Suprapubic skin (tissue), 4 donors: ENCODE data around the gene NACA2.

Experiments used
- CTCF ChIP-seq, 2 donors: fragments of 200-600 bp in 1 of 2; fragments of 450-650 bp in 1 of 2; sonication (generic) in 1 of 2; IDR thresholded peaks; one replicate each; pipeline ENCODE4 v1.5.1; 2016 to 2019; ENCODE audit warnings: antibody characterized with exemption in 2 of 2, mild to moderate bottlenecking in 1 of 2, moderate library complexity in 1 of 2
- EP300 ChIP-seq: sonication (generic); formaldehyde crosslinking; IDR thresholded peaks from one replicate; pipeline ENCODE4 v1.6.1; 2017; ENCODE audit warnings: antibody characterized with exemption
- POLR2A ChIP-seq, 2 donors: fragments of 450-650 bp; IDR thresholded peaks; one replicate each; pipeline ENCODE4 v1.6.1; 2017; ENCODE audit warnings: antibody characterized with exemption in 2 of 2, mild to moderate bottlenecking in 2 of 2, moderate library complexity in 2 of 2
- POLR2AphosphoS5 ChIP-seq, 3 donors: sonication (generic); formaldehyde crosslinking; IDR thresholded peaks; one replicate each; pipeline ENCODE4 v1.6.1; 2017; ENCODE audit warnings: antibody characterized with exemption in 3 of 3

- TF ChIP-seq CTCF (IDR thresholded peaks at IDR 0.05) (no peak), EP300 (no peak), POLR2A (IDR thresholded peaks at IDR 0.05) (no peak), POLR2AphosphoS5 (IDR thresholded peaks at IDR 0.05) (no peak)
Observed at GRCh38 chr17:61624951-61625350, 33.9 kb upstream of the NACA2 start.
